Endothelial cell of umbilical vein (primary cell): ENCODE data around the gene OR5B12. TPM values are rescaled to one million over a fixed set of nuclear protein-coding genes. Genes with fewer than 3 reads are reported as not detected.

Experiments
- BruUV-seq: library from RNA; stranded (reverse); fragments of 400-500 nt; replicated peaks from 2 replicates; lab custom pipeline; 2021; lab: Mats Ljungman, UMichigan
- CTCF ChIA-PET: fragments of 300-600, 350-600 bp; sonication (Branson Sonifier 250); formaldehyde crosslinking; loops from one replicate; lab custom pipeline; 2021; ENCODE audit warnings: antibody characterized with exemption, inconsistent platforms; lab: Charles Lee
- POLR2A ChIA-PET: fragments of 300-600, 350-600 bp; sonication (Branson Sonifier 250); formaldehyde crosslinking; loops from one replicate; lab custom pipeline; 2021; ENCODE audit warnings: antibody characterized with exemption, inconsistent platforms; lab: Charles Lee
- DNase-seq: peaks from one replicate; pipeline ENCODE4 v3.0.0-alpha.2; 2011; ENCODE audit warnings: low read depth, low spot score
- FAIRE-seq: peaks from 2 replicates; lab custom pipeline; 2011; peaks lifted over from hg19 to GRCh38; lab: Jason Lieb, UNC
- H2AFZ ChIP-seq: 2 replicates; pipeline ENCODE4 v1.6.0; 2012; ENCODE audit warnings: low read depth, low read length, control low read depth, inconsistent platforms
- H3K27ac ChIP-seq: 2 replicates; pipeline ENCODE4 v1.5.1; 2011; ENCODE audit warnings: low read depth, mild to moderate bottlenecking, control low read depth, low read length, moderate library complexity; ENCODE audit not compliant: insufficient read depth
- H3K27me3 ChIP-seq, 2 experiments: 2 replicates each; pipeline versions ENCODE4 v1.6.0 to v1.6.1; 2011; ENCODE audit warnings: low read length in 2 of 2, mixed read lengths in 1 of 2; ENCODE audit not compliant: control insufficient read depth in 2 of 2, insufficient read depth in 2 of 2
- H3K36me3 ChIP-seq, 2 experiments: 2 replicates in 1 of 2; 3 replicates in 1 of 2; pipeline ENCODE4 v1.5.1; 2011; ENCODE audit warnings: low read length in 2 of 2, mild to moderate bottlenecking in 1 of 2, moderate library complexity in 1 of 2; ENCODE audit not compliant: control insufficient read depth in 2 of 2, insufficient read depth in 2 of 2; ENCODE audit errors: extremely low read depth in 1 of 2
- H3K4me1 ChIP-seq: 3 replicates; pipeline ENCODE4 v1.5.1; 2011; ENCODE audit warnings: mild to moderate bottlenecking, low read length; ENCODE audit not compliant: control insufficient read depth, insufficient read depth; ENCODE audit errors: extremely low read depth
- H3K4me2 ChIP-seq: 2 replicates; pipeline ENCODE4 v1.6.1; 2011; ENCODE audit warnings: low read length, control low read depth, mixed read lengths; ENCODE audit not compliant: insufficient read depth
- H3K4me3 ChIP-seq, 3 experiments: fragments of 200-600 bp in 1 of 3; sonication (generic), shearing (Covaris generic) in 1 of 3; replicated peaks in 1 of 3; 2 replicates each; pipeline ENCODE4 v1.5.1; 2011 to 2016; ENCODE audit warnings: control low read depth in 3 of 3, low read length in 3 of 3, mild to moderate bottlenecking in 2 of 3, inconsistent platforms in 1 of 3, low read depth in 1 of 3, moderate library complexity in 1 of 3; ENCODE audit not compliant: insufficient read depth in 1 of 3
- H3K79me2 ChIP-seq: 2 replicates; pipeline ENCODE4 v1.6.0; 2012; ENCODE audit warnings: low read length, inconsistent platforms; ENCODE audit not compliant: control insufficient read depth, insufficient read depth
- H3K9ac ChIP-seq: replicated peaks from 2 replicates; pipeline ENCODE3; 2011; ENCODE audit warnings: low read length, control low read depth; ENCODE audit not compliant: insufficient read depth; ENCODE audit errors: extremely low read depth
- H3K9me1 ChIP-seq: replicated peaks from 3 replicates; pipeline ENCODE4 v1.6.0; 2011; ENCODE audit warnings: mild to moderate bottlenecking, low read length; ENCODE audit not compliant: control insufficient read depth, insufficient read depth; ENCODE audit errors: extremely low read depth
- H3K9me3 ChIP-seq: replicated peaks from 2 replicates; pipeline ENCODE4 v1.5.1; 2012; ENCODE audit warnings: low read length, inconsistent platforms; ENCODE audit not compliant: control insufficient read depth, insufficient read depth
- H4K20me1 ChIP-seq: replicated peaks from 2 replicates; pipeline ENCODE3; 2011; ENCODE audit warnings: mild to moderate bottlenecking, low read length; ENCODE audit not compliant: control insufficient read depth, insufficient read depth; ENCODE audit errors: extremely low read depth
- EZH2 ChIP-seq: IDR thresholded peaks from 2 replicates; pipeline ENCODE4 v1.6.1; 2012; ENCODE audit warnings: borderline replicate concordance, low read depth, mild to moderate bottlenecking, moderate library complexity, low read length, inconsistent platforms; ENCODE audit not compliant: severe bottlenecking
- FOS ChIP-seq: IDR thresholded peaks from 2 replicates; pipeline ENCODE4 v1.6.1; 2011; ENCODE audit warnings: mild to moderate bottlenecking, low read length, moderate library complexity, borderline replicate concordance; ENCODE audit not compliant: insufficient read depth
- GATA2 ChIP-seq: IDR thresholded peaks from 2 replicates; pipeline ENCODE4 v1.7.0; 2011; ENCODE audit warnings: low read depth, mild to moderate bottlenecking, moderate library complexity, mixed read lengths, low read length; ENCODE audit not compliant: insufficient read length, insufficient read depth
- JUN ChIP-seq: IDR thresholded peaks from 2 replicates; pipeline ENCODE4 v1.6.1; 2011; ENCODE audit warnings: borderline replicate concordance, low read depth; ENCODE audit not compliant: insufficient read length, insufficient read depth
- MYC ChIP-seq: IDR thresholded peaks from one replicate; pipeline ENCODE4 v1.6.1; 2011; ENCODE audit warnings: mild to moderate bottlenecking, low read depth, low read length
- POLR2A ChIP-seq: IDR thresholded peaks from 2 replicates; pipeline ENCODE4 v1.6.1; 2012; ENCODE audit warnings: low read depth, mild to moderate bottlenecking, control low read depth, low read length
- POLR2AphosphoS5 ChIP-seq: IDR thresholded peaks from 2 replicates; pipeline ENCODE4 v1.6.1; 2012; ENCODE audit warnings: low read depth, mild to moderate bottlenecking, control low read depth, low read length, moderate library complexity; ENCODE audit not compliant: insufficient read depth
- dilution Hi-C: fragments of 300-500 bp; cut with MboI; formaldehyde crosslinking; loops from one replicate; pipeline ENCODE4 v1.15.0; 2019; ENCODE audit warnings: low sequenced_read_pairs; ENCODE audit not compliant: extremely low pct_ligation_motif_present
- intact Hi-C: fragments of 100-400 bp; cut with micrococcal nuclease; formaldehyde crosslinking; loops from one replicate; pipeline ENCODE4 v1.10.0; 2022
- polyA plus RNA-seq, 4 experiments: library from polyadenylated mRNA; depleted of rRNA in 3 of 4; stranded (reverse) in 3 of 4; unstranded in 1 of 4; fragments of >200 nt; gene quantifications; 2 replicates each; pipeline versions ENCODE4 v1.2.1 to v1.2.3, GENCODE V29; 2011 to 2012; ENCODE audit warnings: missing spikeins in 1 of 4
- total RNA-seq: library from RNA; stranded (reverse); gene quantifications from 2 replicates; pipeline ENCODE4 v1.2.3, GENCODE V29; 2021
- TF ChIP-seq, protein P1 (sequence below), 2 donors: IDR thresholded peaks; 1 replicate in 1 of 2; 2 replicates in 1 of 2; pipeline ENCODE4 v1.5.1; 2011; ENCODE audit warnings: low read length in 2 of 2, mild to moderate bottlenecking in 2 of 2, moderate library complexity in 2 of 2, control low read depth in 1 of 2, inconsistent platforms in 1 of 2, low read depth in 1 of 2; ENCODE audit not compliant: insufficient read depth in 1 of 2; ENCODE audit errors: extremely low read depth in 1 of 2

The OR5B12 gene
- total and polyA plus RNA-seq, 2 donors (not counting 3 experiments of a cell fraction or from before 2014, with no cell fraction given) = not detected

DNA sequence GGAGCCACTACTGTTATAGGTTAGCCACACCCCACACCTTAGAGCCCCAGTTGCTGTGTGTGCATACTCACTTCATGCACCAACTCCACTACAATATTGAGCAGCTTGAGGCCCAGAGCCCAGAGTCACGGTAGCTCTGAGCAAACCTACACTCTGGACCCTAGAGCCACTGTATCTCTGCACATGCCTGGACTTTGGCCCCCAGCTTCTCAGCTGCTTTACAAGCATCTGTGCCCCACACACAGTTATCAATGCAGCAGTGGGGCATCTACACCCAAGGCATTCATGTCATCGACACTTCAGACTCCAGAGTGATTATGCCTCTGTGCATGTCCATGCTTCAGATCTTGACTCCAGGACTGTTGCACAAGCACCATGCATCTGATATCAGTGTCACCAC, 2.3 kb upstream of the OR5B12 start:
- no peaks in the 10 kb centered on the region for H3K79me2 ChIP-seq
- H2AFZ ChIP-seq = no peak overlapping the region
- no peaks in the 10 kb centered on the region for H3K9me1 ChIP-seq
- TF ChIP-seq GATA2 = no peak
- no peak for TF ChIP-seq JUN
- no peak for TF ChIP-seq FOS
- no peak for TF ChIP-seq POLR2A
- TF ChIP-seq POLR2AphosphoS5 = no peak
- no peak for TF ChIP-seq MYC
- TF ChIP-seq, protein P1, sequence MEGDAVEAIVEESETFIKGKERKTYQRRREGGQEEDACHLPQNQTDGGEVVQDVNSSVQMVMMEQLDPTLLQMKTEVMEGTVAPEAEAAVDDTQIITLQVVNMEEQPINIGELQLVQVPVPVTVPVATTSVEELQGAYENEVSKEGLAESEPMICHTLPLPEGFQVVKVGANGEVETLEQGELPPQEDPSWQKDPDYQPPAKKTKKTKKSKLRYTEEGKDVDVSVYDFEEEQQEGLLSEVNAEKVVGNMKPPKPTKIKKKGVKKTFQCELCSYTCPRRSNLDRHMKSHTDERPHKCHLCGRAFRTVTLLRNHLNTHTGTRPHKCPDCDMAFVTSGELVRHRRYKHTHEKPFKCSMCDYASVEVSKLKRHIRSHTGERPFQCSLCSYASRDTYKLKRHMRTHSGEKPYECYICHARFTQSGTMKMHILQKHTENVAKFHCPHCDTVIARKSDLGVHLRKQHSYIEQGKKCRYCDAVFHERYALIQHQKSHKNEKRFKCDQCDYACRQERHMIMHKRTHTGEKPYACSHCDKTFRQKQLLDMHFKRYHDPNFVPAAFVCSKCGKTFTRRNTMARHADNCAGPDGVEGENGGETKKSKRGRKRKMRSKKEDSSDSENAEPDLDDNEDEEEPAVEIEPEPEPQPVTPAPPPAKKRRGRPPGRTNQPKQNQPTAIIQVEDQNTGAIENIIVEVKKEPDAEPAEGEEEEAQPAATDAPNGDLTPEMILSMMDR (IDR thresholded peaks at IDR 0.05; ENCODE audit: extremely low read depth in 1 of 2, insufficient read depth in 1 of 2, low read depth in 1 of 2, low read length in 2 of 2) = no peak
- no peak for TF ChIP-seq EZH2
- no TSS peak for BruUV-seq
- dilution Hi-C loops (no loop called here), intact Hi-C loops (no loop called here)
- CTCF ChIA-PET = no interaction called here
- H3K27ac ChIP-seq = no peak overlapping the region
- FAIRE-seq = no peak
- no peak overlapping the region for H3K4me2 ChIP-seq
- no peaks in the 10 kb centered on the region for H4K20me1 ChIP-seq
- H3K9ac ChIP-seq = no peak overlapping the region
- POLR2A ChIA-PET = no interaction called here
- H3K4me1 ChIP-seq = no peaks in the 10 kb centered on the region
- H3K9me3 ChIP-seq = no peaks in the 10 kb centered on the region
- no peaks in the 10 kb centered on the region for H3K27me3 ChIP-seq
- DNase-seq = no peak
- H3K4me3 ChIP-seq = no peak overlapping the region
- no peaks in the 10 kb centered on the region for H3K36me3 ChIP-seq
